Measurements from ENCODE around the gene IFI27L2. TPM values are rescaled to one million over a fixed set of nuclear protein-coding genes. Genes with fewer than 3 reads are reported as not detected.

Gene IFI27L2
- total RNA-seq, 1 donor from 2014 or later = 81.0 TPM

DNA sequence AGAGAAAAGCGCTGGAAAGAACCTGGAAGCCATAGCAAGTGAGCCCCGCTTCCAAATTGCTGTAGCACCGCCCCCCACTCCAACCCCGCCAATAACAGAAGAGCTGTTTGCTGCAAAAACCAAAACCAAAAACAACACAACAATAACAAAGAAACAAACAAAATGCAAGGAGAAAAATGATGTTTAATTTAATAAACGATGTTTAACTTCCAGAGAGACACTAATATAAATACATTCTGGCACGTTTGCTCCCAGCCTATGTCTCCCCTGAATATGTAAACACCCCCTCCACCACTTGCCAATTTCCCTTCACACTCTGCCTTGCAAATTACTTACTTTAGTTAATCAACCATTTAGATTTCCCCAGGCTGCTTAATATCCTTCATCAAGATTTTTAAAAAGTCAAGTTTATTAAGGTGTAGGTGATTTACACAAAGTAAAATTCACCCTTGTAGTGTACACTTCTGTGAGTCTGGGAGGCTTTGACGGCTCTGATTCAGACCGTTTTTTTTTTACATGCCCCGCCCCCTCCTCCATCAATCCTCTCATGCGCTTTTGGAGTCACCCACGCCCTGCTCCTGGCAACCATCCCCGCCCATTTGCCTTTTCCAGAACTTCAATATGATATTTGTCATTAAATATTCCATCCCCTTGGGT, 482 bp upstream of the IFI27L2 start:
- Histone ChIP-seq H3K36me3 (ENCODE audit: control insufficient read depth, insufficient read depth, low read length) (no peaks in the 10 kb centered on the region), H3K4me3 (ENCODE audit: low read depth, low read length) (peak overlapping the region; percentile 73), H3K27me3 (ENCODE audit: control insufficient read depth, insufficient read depth, low read length) (no peaks in the 10 kb centered on the region)
- DNase-seq (ENCODE audit: low read depth) = no peak
- TF ChIP-seq, protein P1, sequence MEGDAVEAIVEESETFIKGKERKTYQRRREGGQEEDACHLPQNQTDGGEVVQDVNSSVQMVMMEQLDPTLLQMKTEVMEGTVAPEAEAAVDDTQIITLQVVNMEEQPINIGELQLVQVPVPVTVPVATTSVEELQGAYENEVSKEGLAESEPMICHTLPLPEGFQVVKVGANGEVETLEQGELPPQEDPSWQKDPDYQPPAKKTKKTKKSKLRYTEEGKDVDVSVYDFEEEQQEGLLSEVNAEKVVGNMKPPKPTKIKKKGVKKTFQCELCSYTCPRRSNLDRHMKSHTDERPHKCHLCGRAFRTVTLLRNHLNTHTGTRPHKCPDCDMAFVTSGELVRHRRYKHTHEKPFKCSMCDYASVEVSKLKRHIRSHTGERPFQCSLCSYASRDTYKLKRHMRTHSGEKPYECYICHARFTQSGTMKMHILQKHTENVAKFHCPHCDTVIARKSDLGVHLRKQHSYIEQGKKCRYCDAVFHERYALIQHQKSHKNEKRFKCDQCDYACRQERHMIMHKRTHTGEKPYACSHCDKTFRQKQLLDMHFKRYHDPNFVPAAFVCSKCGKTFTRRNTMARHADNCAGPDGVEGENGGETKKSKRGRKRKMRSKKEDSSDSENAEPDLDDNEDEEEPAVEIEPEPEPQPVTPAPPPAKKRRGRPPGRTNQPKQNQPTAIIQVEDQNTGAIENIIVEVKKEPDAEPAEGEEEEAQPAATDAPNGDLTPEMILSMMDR (IDR thresholded peaks at IDR 0.05; ENCODE audit: insufficient read depth, low read length, poor library complexity, severe bottlenecking) = no peak

DNA sequence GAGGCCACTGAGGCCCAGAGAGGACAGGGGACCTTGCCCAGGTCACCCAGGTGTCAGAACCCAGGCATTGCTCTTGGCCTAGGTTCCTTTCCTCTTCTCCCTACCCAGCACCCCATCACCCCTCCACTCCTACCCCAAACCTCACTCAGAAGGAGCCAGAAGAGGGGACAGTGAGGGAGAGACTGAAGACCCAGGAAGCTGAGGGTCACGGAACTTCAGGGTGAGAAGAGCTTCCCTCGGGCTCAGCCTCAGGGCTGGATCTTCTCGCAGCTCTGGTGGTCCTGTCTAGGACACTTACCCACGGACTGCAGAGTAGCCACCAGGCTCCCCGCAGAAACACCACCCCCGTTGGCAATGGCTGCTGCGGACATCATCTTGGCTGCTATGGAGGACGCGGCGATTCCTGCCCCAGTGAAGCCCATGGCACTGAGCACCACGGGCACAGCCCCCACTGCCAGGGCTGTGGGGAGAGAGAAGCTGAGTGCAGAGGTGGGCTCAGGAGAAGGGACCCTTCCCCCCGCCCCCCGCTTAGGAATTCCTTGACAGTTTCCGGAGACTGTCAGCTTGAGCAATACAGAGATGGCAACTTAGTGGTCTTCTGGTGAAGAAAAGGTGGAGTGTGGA, 1.1 kb downstream of the IFI27L2 start:
- TF ChIP-seq, protein P1 (IDR thresholded peaks at IDR 0.05; ENCODE audit: insufficient read depth, low read length, poor library complexity, severe bottlenecking) = no peak
- Histone ChIP-seq H3K4me3 (ENCODE audit: low read depth, low read length) (no peak overlapping the region), H3K27me3 (ENCODE audit: control insufficient read depth, insufficient read depth, low read length) (no peaks in the 10 kb centered on the region), H3K36me3 (ENCODE audit: control insufficient read depth, insufficient read depth, low read length) (no peaks in the 10 kb centered on the region)
- no peak for DNase-seq (ENCODE audit: low read depth)

- no peak overlapping the region for H3K4me3 ChIP-seq (ENCODE audit: low read depth, low read length)
- TF ChIP-seq, protein P1 (IDR thresholded peaks at IDR 0.05; ENCODE audit: insufficient read depth, low read length, poor library complexity, severe bottlenecking) = no peak
These were observed 2.1 kb downstream of the IFI27L2 start for GRCh38 chr14:94127330-94127729.

GRCh38 chr14:94126800-94127199, 2.6 kb downstream of the IFI27L2 start:
- Histone ChIP-seq H3K4me3 (ENCODE audit: low read depth, low read length) (no peak overlapping the region), H3K27me3 (ENCODE audit: control insufficient read depth, insufficient read depth, low read length) (no peaks in the 10 kb centered on the region), H3K36me3 (ENCODE audit: control insufficient read depth, insufficient read depth, low read length) (no peaks in the 10 kb centered on the region)
- TF ChIP-seq, protein P1 (IDR thresholded peaks at IDR 0.05; ENCODE audit: insufficient read depth, low read length, poor library complexity, severe bottlenecking) = no peak
- no peak for DNase-seq (ENCODE audit: low read depth)

More at GRCh38 chr14:94127330-94127729, 2.1 kb downstream of the IFI27L2 start:
- no peaks in the 10 kb centered on the region for H3K27me3 ChIP-seq (ENCODE audit: control insufficient read depth, insufficient read depth, low read length)
- H3K36me3 ChIP-seq (ENCODE audit: control insufficient read depth, insufficient read depth, low read length) = no peaks in the 10 kb centered on the region
- no peak for DNase-seq (ENCODE audit: low read depth)

DNA sequence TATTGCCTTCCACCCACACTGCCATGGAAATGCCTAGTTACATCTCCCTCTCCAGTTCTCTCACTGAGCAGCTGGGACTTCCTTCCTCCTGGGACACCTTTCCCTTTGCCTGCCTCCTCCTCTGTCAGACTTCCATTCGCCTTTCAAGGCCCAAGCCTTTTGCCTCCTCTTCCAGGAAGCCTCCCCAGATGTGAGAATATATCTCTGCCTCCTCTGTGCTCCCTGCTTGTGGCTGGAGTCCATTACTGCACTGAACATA, 3.1 kb downstream of the IFI27L2 start:
- DNase-seq (ENCODE audit: low read depth) = no peak
- H3K36me3 ChIP-seq (ENCODE audit: control insufficient read depth, insufficient read depth, low read length) = no peaks in the 10 kb centered on the region
- TF ChIP-seq, protein P1 (IDR thresholded peaks at IDR 0.05; ENCODE audit: insufficient read depth, low read length, poor library complexity, severe bottlenecking) = no peak
- H3K4me3 ChIP-seq (ENCODE audit: low read depth, low read length) = no peak overlapping the region
- peaks cover 2% of the 10 kb centered on the region for H3K27me3 ChIP-seq (ENCODE audit: control insufficient read depth, insufficient read depth, low read length)
